ENCODE data around the gene KCTD16.

KCTD16 gene

DNA sequence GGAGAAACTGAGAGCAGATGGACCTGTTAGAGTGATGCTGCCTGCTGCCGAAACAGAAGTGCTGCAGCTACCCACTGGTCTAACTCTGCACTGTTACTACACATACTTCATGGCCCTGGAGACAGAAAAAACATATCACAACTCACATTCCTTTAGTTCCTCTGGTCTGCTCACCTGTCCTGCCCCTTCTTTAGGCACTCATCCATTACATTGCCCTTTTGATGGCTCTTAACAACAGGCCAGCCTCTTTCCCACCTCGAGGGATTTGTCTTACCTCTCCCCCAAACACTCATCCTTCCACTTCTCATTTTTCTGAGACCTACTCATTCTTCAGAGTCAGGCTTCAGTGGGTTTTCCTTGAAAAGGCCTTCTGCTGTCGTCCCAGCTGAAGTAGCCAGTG is 49.2 kb downstream of the KCTD16 start:
- DNase-seq = no peak

DNA sequence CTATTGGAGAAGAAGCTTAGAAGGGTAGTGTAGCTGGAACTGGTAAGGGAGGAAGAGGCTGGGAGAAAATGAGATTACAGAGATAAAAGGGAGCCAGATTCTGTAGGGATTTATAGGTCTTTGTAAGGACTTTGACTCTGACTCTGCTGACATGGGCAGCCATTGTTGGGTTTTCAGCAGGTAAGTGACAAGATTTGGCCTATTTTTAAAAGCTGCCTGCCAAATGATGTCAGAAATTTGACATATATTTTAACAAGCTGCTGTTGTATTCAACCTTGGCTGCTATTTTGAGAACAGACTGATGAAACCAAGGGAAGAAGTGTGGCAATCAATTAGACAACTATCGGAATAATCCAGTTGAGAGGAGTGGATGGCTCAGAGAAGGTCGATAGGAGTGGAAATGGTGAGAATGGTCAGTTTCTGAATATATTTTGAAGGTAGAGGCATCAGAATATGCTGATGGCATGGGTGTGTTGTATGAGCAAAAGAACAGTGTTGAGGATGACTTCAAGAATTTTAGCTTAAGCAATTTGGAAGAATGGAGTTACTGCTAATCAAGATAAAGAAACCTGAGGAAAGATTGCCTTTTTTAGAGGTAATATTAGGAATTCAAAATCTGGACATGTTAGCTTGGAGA is 56.8 kb downstream of the KCTD16 start:
- no peak for DNase-seq

DNA sequence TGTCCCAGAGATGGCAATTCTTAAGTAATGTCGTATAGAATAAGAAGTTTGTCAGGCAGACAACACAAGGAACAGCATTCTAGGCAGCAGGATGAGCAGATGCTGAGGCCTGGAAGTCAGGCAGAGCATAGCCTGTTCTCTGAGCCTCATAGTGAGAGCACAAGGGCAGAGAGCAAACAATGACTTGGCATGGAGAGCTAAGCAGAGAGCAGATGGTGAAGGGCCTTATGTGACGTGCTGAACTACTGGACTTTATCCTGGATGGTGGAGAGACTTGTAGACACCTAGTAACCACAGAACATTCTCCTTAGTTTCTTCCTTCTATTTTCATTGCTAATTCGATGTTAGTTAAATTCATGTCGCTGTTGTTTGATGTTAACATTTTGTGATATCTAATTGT is 60.1 kb downstream of the KCTD16 start:
- DNase-seq = no peak

DNA sequence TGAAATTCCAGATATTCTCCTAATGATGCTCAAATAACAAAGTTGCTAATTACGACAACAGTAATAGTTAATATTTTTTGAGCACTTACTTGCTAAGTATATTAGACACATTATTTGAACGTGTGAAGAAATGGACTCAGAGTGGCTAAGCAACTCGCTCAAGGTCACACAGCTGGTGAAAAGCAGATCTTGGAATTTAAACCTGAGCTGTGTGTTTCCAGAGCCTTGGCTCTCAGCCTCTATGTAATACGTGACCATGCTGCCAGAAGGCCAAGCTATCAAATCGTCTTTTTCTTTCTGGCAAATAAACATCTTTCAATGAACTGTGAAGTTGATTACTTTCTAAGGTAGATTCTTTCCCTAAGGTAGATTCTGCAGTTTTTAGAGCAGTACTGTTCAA is 61.6 kb downstream of the KCTD16 start:
- no peak for DNase-seq

DNA sequence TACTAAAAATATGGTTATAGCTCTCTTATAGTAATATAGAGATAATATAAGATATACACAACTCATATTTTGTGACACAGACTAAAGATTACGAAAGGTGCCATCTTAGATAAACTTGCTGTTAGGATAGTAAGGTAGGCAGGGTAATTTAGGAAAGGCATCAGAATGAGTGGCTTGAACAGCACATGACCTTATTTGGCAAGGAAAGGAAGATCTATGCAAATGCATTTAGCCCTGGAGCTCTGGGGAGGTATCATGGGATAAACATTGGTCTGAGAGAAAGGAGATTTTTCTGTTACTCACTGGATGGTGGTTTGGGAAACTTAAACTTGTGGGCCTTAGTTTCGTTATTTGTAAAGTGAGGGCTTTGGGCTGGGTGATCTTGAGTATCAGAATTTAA is 65.8 kb downstream of the KCTD16 start:
- DNase-seq = no peak

DNA sequence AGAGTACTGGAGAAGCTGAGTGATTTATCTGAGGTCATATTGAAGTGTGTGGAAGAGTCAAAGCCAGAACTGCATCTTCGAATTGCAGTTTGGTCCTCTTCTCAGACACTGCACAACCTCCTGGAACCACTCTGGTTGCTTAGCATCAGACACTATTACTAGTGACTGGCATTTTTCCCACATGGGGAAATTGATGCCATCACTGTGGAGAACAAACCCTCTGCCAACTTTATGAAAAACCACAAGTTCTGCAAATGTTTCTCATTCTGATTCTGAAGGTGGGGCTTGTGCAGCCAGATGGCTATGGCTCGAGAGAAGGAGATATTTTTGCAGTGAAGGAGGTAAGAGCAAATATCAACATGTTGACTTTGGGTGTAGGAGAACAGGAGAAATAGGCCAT is 67.2 kb downstream of the KCTD16 start:
- DNase-seq = no peak

DNA sequence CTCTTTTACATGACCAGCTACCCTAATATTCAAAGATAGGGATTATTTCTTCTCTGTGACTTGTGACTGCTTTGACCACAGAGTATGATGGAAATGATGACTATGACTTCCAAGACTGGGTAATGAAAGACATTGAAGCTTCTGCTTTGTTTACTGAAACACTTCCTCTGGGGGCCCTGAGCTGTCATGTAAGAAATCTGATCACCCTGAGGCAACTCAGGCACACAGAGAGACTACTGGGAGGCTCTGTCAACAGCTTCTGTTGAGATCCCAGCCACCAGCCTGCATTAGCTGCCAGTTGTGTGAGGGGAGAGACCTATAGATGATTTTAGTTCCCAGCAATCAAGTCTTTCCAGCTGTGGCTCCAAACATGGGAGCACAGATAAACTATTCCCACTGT is 76.5 kb downstream of the KCTD16 start:
- DNase-seq = no peak

DNA sequence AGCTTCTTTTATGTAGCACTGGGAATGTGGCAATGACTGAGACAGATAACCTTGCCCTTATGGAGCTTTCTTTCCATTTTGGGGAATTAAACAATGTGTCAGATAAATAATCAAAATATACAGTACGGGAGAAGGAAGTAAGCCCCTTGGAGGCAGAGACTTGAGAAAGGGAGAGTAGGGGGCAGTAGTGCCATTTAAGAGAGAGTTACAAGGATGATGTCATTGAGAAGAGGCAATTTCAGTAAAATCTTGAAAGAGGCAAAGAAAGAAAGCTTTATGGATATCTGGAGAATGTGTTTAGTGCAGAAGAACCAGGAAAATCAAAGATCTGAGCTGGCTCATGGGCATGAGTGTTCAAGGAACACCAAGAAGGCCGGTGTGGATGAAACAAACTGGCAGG is 77.3 kb downstream of the KCTD16 start:
- DNase-seq = no peak

DNA sequence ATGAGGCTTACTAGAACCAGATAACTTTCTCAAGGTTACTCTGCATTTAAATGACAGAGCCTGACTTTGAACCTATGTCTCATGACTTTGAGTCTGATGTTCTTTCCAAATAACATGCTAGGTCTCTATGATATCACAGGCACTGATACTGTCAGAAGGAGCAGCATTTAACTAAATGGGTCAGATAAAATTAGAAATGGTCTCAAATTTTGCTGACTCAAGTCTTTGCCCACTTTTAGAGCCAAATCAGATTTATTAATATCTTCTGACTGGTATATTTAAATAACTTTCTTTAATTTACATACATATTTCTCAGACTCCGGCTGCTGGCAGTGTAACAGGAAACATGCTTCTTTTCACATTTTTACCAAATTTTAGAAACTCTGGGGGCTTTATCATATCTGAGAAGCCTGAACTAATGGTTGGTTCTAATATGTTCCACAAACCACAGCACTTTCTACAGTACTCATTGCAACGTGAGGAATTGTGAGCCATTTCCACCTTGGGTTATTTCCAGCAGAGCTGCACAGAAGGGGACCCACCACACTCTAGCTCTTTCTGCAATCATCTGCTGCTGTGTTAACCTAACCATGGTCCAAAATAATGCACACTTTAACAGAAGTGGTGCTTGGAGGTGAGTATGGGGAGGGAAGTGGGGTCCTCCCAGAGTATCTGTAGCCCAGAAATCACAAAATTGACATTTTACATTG is 79.2 kb downstream of the KCTD16 start:
- DNase-seq = no peak

DNA sequence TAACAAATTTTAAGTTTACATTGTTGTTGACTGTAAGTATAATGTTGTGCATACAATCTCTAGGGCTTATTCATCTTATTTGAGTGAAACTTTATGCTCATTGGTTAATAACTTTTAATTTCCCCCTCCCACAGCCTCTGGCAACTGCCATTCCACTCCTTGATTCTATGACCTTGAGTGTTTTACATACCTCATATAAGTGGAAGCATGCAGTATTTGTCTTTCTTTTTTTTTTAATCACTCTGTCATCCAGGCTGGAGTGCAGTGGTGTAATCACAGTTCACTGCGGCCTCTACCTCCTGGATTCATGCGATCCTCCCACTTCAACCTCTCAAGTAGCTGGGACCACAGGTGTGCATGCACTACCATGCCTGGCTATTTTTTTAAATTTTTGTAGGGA is 83.9 kb downstream of the KCTD16 start:
- DNase-seq = no peak

DNA sequence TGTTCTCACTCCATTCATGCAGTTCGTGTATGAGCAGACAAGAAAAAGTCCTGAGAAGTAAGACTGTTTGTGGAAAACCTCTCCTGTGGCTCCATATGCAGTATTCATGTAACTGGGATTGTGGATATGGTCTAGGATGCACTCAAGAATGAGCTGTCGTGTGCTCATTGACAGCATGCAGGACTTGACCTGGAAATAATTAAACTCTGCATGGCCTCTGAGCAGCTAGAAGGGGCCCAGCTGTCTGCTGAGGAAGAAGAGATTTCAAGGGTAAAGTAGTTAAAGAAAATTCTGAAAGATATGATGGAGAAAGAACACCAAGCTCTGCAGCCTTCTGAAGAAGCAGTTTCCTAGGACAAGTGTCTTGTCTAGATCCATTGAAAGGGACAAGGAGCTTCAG is 89.4 kb downstream of the KCTD16 start:
- DNase-seq = no peak

DNA sequence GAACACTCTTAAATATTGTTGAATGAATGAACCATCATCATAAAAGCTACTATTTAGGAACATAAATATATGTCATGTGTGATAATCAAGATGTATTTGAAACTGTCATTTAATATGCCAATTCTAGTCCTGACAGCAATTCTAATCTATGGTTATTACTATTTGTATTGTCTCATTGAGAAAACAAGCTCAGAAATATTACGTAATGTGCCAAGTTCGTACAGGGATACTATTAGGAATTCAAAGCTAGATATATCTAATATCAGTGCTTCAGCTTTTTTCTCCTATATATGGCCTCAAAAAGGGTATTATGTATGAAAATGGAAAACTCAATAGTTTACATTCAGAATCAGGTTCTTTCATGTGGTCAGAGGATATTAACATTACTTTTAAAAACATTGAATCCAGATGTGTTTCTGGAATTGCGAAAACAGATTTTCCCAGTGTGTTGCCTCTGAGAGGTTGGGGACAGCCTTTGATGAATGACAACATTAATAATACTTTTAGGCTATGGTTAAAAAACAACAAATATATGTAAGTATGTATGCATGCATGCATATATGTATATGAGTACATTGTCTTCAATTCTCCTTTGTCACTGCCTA is 95.1 kb downstream of the KCTD16 start:
- DNase-seq = no peak

DNA sequence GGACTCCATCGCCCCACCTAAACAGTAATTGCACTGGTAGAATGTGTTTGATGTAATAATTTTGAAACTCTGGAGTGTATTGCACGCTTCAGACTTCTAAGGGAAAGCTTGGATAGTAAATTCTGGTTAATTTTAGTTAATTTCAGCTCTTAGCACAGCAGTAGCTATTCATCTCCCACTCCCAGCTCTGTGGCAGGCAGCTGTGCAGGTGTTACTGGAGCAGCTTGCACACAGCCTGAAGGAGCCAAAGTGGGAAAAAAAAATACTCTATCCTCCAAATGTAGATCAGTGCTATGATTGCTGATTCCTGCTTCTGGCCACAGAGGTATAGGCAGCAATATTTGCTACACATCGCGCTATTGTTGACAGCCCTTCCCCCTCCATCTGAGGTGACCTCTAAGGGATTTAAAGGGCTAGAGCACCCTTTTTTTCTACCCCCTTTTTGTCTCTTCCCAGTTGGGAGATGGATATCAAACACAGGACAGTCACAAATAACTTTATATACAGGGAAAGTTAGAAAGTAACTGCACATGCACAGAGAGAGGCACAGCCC is 97.4 kb downstream of the KCTD16 start:
- DNase-seq = no peak

DNA sequence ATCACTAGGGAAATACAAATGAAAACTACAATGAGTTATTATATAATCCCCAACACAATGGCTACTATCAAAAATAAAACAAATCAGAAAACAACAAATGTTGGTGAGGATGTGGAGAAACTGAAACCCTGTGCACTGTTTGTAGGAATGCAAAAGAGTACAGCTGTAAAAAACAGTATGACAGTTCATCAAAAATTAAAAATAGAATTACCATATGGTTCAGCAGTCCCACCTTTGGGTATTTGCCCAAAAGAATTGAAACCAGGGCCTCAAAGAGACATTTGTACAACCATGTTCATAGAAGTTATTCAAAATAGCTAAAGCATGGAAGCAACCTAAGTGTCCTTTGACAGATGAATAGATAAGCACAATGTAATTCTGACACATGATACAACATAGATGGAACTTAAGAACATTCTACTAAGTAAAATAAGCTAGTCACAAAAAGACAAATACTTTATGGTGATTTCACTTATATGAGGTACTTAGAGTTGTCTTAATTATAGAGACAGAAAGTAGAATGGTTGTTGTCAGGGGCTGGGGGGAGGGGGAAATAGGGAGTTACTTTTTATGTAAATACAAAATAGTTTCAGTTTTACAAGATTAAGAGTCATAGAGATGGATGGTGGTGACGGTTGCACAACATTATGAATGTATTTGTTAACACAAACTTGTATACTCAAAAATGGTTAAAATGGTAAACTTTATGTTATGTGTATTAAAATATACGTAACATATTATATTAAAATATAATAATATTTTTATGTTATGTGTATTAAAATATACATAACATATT is 102.8 kb downstream of the KCTD16 start:
- no peak for DNase-seq

DNA sequence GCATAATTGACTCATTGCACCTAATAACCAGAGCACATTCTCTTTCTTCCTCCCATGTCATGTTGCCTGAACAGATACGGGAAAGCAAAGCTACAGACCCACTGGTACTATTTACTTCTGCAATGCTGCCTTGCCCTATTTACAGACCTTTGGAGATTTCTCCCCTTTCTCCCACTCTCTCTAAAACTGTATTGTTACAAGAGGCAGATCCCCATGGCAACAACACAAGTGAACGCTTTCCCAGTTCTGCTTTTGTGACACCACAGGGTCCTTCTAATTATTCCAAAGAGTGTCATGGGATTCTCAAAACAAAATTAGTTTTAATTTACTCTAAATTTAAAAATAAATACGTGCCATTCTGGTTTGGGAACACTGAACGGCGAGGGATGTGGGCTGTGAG is 104.7 kb downstream of the KCTD16 start:
- DNase-seq = no peak

DNA sequence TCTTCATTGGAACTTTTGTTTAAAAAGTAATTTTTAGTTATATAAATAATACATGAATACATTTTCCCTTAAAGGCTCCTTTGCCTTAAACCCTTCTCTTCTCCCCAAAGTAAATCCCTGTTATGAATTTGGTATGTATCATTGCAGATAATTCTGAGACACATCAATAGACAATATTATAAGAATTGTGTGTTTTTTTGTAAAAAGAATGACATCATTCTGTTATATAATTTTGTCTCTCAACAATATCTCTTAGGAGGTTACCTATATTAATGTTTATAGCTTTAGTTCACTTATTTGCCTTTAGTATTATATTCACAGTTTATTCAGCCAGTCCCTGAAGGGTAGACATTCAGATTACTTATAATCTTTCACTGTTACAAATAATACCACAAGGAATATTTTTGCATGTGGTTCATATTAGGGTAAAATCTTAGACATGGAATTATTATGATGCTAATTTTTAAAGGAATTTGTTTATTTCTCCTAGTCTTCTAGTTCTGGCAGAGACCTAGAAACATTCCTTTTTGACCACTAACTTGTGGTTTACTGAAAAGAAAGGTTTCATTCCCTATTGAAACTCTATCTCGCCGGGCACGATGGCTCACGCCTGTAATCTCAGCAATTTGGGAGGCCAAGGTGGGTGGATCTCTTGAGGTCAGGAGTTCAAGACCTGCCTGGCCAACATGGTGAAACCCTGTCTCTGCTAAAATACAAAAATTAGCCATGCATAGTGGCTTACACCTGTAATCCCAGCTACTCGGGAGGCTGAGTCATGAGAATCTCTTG is 105.6 kb downstream of the KCTD16 start:
- DNase-seq = no peak

DNA sequence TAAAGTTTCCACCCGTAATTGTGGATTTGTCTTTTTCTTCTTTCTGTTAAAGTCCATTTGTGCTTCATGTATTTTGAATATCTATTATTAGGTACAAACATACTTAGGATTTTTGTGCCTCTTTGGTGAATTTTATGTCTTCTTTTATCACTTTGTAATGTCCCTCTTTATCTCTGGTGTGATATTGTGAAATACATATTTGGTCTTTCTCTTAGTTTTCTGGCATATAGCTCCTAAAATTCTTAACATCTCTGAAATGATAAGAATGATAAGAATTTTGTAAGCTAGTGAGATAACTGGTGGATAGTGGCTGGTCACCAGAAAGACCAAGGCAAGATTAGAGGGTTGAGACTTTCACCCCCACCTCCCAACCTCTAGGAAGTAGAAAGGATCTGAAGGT is 111.1 kb downstream of the KCTD16 start:
- no peak for DNase-seq

DNA sequence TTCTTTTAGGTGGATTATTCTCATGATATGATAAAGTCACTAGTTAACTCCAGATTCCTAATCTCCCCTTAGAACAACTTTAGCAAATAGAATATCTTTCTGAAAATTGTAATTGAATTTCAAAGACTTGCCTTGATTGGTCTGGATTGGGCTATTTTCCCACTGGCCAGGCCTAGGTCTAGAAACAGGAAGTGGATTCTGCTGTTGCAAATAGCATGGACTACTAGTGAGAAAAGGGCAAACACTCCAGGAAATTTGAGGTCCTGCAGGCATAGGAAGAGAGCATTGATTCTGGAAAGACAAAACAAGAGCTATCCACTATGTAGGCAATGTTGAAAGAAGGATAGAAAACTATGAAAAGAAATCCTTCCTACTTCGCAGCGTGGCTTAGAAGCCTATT is 113.4 kb downstream of the KCTD16 start:
- no peak for DNase-seq

DNA sequence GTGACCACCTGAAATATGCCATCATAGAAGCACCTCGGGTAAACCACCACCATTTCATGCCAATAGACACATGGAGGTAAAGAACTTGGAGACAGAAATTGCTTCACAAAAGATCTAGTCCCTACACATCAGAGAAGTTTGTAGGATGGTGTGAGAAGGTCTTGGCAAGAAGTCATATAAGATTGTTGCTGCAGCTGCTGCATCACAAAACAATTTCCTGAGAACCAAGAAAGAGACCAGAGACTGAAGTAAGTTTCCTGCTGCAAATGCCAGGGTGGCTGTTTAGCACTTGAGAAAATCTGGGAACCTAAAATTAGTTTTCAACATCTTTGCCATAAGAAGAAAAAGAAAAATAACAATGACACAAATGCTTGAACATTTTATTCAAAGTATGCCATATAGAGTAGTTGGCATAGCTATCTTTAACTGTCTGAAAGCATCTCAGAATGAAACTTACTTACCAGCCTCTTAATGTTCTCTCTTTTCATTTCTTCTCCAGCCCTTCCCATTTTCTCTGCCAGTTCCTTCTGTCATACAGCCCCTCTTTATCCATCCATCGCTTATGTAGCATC is 114.3 kb downstream of the KCTD16 start:
- DNase-seq = no peak

DNA sequence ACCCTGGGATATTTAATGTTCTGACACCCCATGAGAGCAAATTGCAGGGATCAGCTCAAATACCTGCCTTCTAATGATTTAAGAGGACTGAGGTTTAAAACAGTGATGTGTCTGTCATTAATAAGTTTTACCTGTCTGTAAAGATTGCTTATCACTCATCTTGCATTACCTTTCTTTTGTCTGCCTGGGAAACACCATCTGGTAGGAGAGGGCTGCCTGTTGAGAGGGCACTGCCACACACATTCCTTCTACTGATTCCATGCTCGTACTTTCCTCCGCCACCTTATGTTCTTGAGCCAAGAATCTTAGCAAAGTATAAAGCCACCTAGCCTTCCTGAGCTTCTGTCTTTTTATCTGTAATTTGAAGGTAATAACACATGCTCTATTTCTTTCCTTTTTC is 118.6 kb downstream of the KCTD16 start:
- DNase-seq = no peak

DNA sequence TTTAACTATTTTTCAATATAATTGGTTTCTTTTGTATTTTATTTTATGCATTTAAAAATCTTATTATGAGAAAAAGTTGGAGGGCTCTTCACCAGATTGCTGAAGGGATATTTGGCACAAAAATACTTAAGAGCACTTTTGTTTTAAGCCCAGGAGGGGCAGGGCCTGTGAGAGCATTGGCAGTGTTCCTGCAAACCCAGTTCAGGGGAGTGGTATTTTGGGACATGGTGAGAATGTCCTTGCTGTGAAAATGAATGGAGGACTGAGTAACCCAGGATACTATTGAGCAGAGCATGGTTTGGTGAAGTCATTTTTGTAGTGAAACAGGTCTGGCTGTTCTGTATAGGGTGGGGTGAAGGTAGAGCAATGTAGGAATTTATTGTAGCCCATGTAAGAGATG is 121.4 kb downstream of the KCTD16 start:
- DNase-seq = no peak

DNA sequence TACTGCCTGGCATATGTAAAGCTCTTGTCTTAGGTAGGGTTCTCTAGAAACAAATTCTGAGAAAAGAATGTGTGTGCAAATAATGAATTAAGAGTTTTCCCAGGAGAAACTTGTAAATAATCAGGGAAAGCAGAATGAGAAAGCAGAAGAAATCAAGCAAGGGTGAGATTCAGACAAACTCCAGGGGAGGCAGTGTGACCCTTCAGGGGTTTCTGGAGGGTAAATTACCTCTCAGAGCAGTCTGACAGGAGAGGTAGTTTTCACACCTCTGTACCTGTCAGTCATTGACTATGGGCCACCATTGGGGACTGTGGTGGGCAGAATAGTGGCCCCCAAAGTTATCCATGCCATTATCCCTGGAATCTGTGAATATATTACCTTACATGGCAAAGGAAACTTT is 124.6 kb downstream of the KCTD16 start:
- DNase-seq = no peak

Measured in activated CD4-positive, alpha-beta T cell treated with anti-CD3 and anti-CD28 coated beads, Interleukin-2, amount 50 U/mL, for 1 hour (primary cell).